ENCODE data around the gene EGLN3. TPM values are rescaled to one million over a fixed set of nuclear protein-coding genes. Genes with fewer than 3 reads are reported as not detected.

EGLN3 gene
- total RNA-seq, 4 donors from 2014 or later: 17.7 to 39.8 (median 33.5) TPM

DNA sequence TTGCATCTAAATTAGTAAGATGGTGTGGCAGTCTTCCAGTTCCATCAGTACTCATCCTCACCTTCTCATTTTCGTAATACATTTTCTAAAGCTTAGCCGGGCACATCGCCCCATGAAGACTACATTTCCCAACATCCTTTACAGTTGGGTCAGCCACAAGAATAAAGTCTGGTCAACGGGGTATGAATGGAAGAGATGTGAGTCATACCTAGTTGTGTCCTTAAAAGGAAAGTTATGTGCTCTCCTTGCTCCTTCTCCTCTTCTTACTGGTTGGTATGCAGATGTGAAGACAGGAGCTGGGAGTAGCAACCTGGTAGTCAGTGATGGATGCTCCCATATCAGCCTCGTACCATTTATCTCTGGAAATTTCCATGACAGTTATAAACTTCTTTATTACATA lies 35.9 kb upstream of the EGLN3 start:
- TF ChIP-seq, protein P1, sequence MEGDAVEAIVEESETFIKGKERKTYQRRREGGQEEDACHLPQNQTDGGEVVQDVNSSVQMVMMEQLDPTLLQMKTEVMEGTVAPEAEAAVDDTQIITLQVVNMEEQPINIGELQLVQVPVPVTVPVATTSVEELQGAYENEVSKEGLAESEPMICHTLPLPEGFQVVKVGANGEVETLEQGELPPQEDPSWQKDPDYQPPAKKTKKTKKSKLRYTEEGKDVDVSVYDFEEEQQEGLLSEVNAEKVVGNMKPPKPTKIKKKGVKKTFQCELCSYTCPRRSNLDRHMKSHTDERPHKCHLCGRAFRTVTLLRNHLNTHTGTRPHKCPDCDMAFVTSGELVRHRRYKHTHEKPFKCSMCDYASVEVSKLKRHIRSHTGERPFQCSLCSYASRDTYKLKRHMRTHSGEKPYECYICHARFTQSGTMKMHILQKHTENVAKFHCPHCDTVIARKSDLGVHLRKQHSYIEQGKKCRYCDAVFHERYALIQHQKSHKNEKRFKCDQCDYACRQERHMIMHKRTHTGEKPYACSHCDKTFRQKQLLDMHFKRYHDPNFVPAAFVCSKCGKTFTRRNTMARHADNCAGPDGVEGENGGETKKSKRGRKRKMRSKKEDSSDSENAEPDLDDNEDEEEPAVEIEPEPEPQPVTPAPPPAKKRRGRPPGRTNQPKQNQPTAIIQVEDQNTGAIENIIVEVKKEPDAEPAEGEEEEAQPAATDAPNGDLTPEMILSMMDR (IDR thresholded peaks at IDR 0.05): no peak
- no peak for TF ChIP-seq POLR2AphosphoS5 (IDR thresholded peaks at IDR 0.05)
- TF ChIP-seq POLR2A (IDR thresholded peaks at IDR 0.05): no peak
- no peak for TF ChIP-seq EP300 (IDR thresholded peaks at IDR 0.05)
- no peaks in the 10 kb centered on the region for H3K36me3 ChIP-seq
- no peak overlapping the region for H3K4me3 ChIP-seq
- ATAC-seq: peak; percentile 67
- H3K27ac ChIP-seq: peak overlapping the region in 2 of 4 donors; percentile 47 to 55
- H3K4me1 ChIP-seq: peaks cover 0 to 13% (median 4%) of the 10 kb centered on the region in 3 donors
- WGBS, 2 donors (ENCODE audit: low coverage in 1 of 2): 43 to 73% methylated on average over 3 to 5 of the region's 5 CpGs
- no peaks in the 10 kb centered on the region for H3K9me3 ChIP-seq
- no peaks in the 10 kb centered on the region for H3K27me3 ChIP-seq

DNA sequence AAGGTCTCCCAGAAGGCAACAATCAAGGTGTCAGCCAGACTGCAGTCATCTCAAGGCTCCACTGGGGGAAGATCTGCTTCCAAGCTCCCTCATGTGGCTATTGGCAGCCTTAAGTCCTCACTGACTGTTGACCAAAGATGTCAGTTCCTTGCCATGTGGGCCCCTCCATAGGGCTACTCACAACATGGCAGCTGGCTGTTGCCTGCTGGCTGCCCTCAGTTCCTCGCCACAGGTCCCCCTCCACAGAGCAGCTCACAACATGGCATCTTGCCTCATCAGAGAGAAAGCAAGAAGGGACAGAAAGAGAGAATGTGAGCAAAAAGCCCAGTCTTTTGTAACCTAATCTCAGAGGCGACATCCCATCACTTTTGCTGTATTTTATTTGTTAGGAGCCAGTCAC lies 34.4 kb upstream of the EGLN3 start:
- H3K4me3 ChIP-seq: no peak overlapping the region

DNA sequence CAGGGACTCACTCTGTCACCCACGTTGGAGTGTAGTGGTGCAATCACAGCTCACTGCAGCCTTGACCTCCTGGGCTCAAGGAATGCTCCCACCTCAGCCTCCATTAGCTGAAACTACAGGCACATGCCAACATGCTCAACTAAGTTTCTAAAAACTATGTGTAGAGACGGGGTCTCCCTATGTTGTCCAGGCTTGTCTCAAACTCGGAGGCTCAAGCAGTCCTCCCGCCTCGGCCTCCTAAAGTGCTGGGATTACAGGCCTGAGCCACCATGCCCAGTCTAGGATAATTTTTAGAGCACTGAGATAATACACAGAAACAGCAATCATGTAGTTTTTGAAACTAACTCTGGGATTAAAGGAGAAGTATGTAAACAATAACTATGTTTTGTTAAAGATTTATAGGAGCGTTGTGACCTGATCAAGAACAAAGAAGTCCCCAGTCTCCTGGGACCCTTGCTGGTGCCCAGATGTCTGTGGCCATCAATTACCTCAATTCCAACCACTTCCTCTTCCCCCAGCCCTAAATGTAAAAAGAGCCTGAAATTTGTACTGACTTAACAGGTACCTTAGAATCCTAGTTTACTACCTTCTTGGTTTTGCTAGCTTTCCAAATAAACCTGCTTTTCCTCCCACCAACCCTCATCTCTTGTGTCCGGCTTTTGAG lies 28.9 kb upstream of the EGLN3 start:
- H3K4me1 ChIP-seq: peaks cover 0 to 6% (median 0%) of the 10 kb centered on the region in 3 donors
- no peak for ATAC-seq
- H3K36me3 ChIP-seq: no peaks in the 10 kb centered on the region
- H3K27me3 ChIP-seq: no peaks in the 10 kb centered on the region
- TF ChIP-seq EP300 (IDR thresholded peaks at IDR 0.05): no peak
- TF ChIP-seq, protein P1 (IDR thresholded peaks at IDR 0.05): no peak
- no peak for TF ChIP-seq POLR2AphosphoS5 (IDR thresholded peaks at IDR 0.05)
- TF ChIP-seq POLR2A (IDR thresholded peaks at IDR 0.05): no peak
- H3K9me3 ChIP-seq: no peaks in the 10 kb centered on the region
- H3K4me3 ChIP-seq: no peak overlapping the region
- no peak overlapping the region for H3K27ac ChIP-seq
- 31 to 70% methylated on average over 4 to 5 of the region's 7 CpGs for WGBS, 2 donors (ENCODE audit: low coverage in 1 of 2)

More for the DNA sequence above, 34.4 kb upstream of the EGLN3 start:
- no peaks in the 10 kb centered on the region for H3K9me3 ChIP-seq
- H3K27ac ChIP-seq: no peak overlapping the region
- no peak for ATAC-seq
- H3K36me3 ChIP-seq: no peaks in the 10 kb centered on the region
- no peaks in the 10 kb centered on the region for H3K27me3 ChIP-seq
- peaks cover 0 to 13% (median 4%) of the 10 kb centered on the region in 3 donors for H3K4me1 ChIP-seq
- 86% methylated on average over 1 of the region's 2 CpGs; no CpG with 5 or more reads in 1 of the 2 donors for WGBS, 2 donors (ENCODE audit: low coverage in 1 of 2)
- no peak for TF ChIP-seq POLR2A (IDR thresholded peaks at IDR 0.05)
- TF ChIP-seq POLR2AphosphoS5 (IDR thresholded peaks at IDR 0.05): no peak
- no peak for TF ChIP-seq EP300 (IDR thresholded peaks at IDR 0.05)
- TF ChIP-seq, protein P1 (IDR thresholded peaks at IDR 0.05): no peak

DNA sequence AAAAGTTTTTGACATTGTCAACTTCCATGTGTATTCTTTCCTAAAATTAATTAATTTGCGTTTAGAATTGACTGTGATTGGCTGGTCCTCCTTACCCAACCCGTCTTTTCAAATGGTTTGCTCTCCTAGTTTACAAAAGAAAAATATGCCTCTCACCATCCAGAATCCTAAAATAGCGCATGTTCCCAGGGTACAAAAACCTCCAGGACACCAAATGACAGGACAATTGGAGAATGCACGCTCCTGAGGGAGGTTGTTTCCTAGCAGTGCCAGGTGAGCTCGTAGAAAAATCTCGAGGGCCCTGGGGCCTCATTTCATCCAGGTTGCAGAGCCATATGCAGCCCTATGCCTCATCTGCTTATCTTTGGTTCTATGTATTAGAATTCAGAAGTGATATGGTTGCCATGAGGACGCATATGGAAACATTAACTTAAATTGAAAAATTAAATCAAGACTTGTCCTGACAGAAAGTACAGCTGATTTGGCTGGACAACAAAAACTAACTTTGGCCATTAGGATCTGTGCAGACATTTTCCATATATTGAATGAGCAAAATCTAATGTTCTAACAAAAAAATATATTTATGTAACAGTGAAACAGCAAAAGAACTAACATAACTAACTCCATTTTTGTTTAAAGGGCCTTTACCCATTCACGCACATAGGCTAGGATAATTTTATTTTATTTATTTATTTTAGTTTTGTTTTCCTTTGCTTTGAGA lies 28.2 kb upstream of the EGLN3 start:
- ATAC-seq: no peak
- Histone ChIP-seq H3K4me3 (no peak overlapping the region), H3K9me3 (no peaks in the 10 kb centered on the region), H3K4me1 (peaks cover 0 to 7% (median 0%) of the 10 kb centered on the region in 3 donors), H3K27me3 (no peaks in the 10 kb centered on the region), H3K27ac (no peak overlapping the region), H3K36me3 (no peaks in the 10 kb centered on the region)
- TF ChIP-seq POLR2A (IDR thresholded peaks at IDR 0.05): no peak
- TF ChIP-seq POLR2AphosphoS5 (IDR thresholded peaks at IDR 0.05): no peak
- TF ChIP-seq, protein P1 (IDR thresholded peaks at IDR 0.05): no peak
- no peak for TF ChIP-seq EP300 (IDR thresholded peaks at IDR 0.05)
- 74 to 91% methylated on average over 4 to 6 of the region's 8 CpGs for WGBS, 2 donors (ENCODE audit: low coverage in 1 of 2)

All from gastroesophageal sphincter (tissue), 4 donors.